H1 (cell line): ENCODE results near the gene RTL5. TPM values are rescaled to one million over a fixed set of nuclear protein-coding genes. Genes with fewer than 3 reads are reported as not detected.

ENCODE experiments used
- ASH2L ChIP-seq: fragments of 200-600, 300-600 bp; sonication (generic); IDR thresholded peaks from one replicate; pipeline ENCODE4 v1.7.1; 2017; ENCODE audit warnings: low read length
- BRCA1 ChIP-seq: IDR thresholded peaks from 2 replicates; pipeline ENCODE4 v1.6.1; 2012; ENCODE audit warnings: low read depth, low read length, improper control_type of control experiment
- CHD1 ChIP-seq: IDR thresholded peaks from 2 replicates; pipeline ENCODE4 v1.6.1; 2012; ENCODE audit warnings: low read depth, low read length, improper control_type of control experiment
- CHD7 ChIP-seq: fragments of 300-600 bp; sonication (generic); IDR thresholded peaks from 2 replicates; pipeline ENCODE4 v1.7.1; 2012; ENCODE audit warnings: low read length, moderate library complexity, mild to moderate bottlenecking, inconsistent platforms; ENCODE audit not compliant: insufficient replicate concordance
- CREB1 ChIP-seq: IDR thresholded peaks from 2 replicates; pipeline ENCODE4 v1.6.1; 2012; ENCODE audit warnings: inconsistent platforms
- GABPA ChIP-seq: IDR thresholded peaks from 2 replicates; pipeline ENCODE4 v1.6.1; 2011; ENCODE audit warnings: mild to moderate bottlenecking, low read length, moderate library complexity, borderline replicate concordance; ENCODE audit not compliant: insufficient read depth
- SIRT6 ChIP-seq: IDR thresholded peaks from one replicate; pipeline ENCODE4 v1.7.1; 2012; ENCODE audit warnings: low read length, inconsistent platforms
- TBP ChIP-seq: IDR thresholded peaks from 2 replicates; pipeline ENCODE4 v1.6.1; 2011; ENCODE audit warnings: low read depth, low read length, improper control_type of control experiment
- USF2 ChIP-seq: IDR thresholded peaks from 2 replicates; pipeline ENCODE4 v1.6.1; 2011; ENCODE audit warnings: low read length, improper control_type of control experiment
- polyA plus RNA-seq, 7 experiments: library from polyadenylated mRNA; depleted of rRNA in 3 of 7; stranded (reverse) in 5 of 7; unstranded in 2 of 7; fragments of >200 nt in 5 of 7; fragments of 200-250 nt in 2 of 7; gene quantifications; 1 replicate in 5 of 7; 2 replicates in 1 of 7; 4 replicates in 1 of 7; pipeline versions ENCODE4 v1.2.1 to v1.2.3, GENCODE V29; 2011 to 2013; ENCODE audit warnings: missing spikeins in 2 of 7, mixed read lengths in 2 of 7
- total RNA-seq: library from RNA; stranded (reverse); fragmentation: NEBNext Ultra II Directional; extraction: Animal tissue kit (Norgen Biotek cat#: 25700); gene quantifications from 2 replicates; pipeline ENCODE4 v1.2.1, GENCODE V29; 2021
- TF ChIP-seq, protein P1 (sequence below): IDR thresholded peaks from 2 replicates; pipeline ENCODE4 v1.6.1; 2012; ENCODE audit warnings: inconsistent platforms

The RTL5 gene
- total and polyA plus RNA-seq, 2 of the 8 experiments (the other 6 are each of a cell fraction or from before 2014, with no cell fraction given), result 0.57 to 1.9 TPM

DNA sequence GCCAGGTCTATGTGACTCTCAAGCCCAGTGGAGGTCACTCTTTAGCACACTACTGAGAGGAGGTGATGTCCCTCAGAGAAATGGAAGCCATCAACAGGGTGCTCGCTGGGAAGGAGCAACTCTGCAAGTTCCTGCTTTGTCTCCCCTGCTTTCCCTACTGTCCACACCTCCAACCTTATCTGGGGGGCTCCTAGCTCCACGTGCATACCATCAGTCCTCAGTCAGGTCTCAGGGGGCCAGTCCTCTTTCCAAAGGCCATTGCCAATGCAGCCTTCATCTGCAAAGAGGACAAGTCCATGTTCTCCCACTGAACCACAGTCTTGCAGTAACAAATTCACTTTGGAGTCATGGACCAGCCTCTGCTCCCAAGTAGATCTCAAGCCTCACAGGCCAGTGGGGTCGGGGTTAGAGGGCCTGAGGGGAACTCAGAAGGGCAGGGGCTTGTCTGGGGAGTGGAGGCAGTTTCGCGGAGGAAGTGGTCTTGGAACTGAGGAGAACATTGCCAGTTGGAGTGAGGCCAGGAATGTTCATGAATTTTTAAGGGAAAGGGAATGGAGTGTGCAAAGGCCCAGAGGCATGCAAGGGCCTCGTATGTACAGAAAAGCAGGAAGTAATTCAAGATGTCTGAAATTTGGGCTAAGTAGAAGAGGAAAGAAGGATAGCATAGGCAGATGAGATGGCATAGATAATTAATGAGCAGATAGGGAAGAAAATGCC lies 8.9 kb downstream of the RTL5 start (continued):
- TF ChIP-seq CHD7 (no peak), GABPA (no peak), CHD1 (no peak), TBP (no peak), SIRT6 (no peak), USF2 (no peak), CREB1 (no peak), BRCA1 (no peak), ASH2L (no peak)
- TF ChIP-seq, protein P1, sequence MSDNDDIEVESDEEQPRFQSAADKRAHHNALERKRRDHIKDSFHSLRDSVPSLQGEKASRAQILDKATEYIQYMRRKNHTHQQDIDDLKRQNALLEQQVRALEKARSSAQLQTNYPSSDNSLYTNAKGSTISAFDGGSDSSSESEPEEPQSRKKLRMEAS, result no peak
